Measurements from ENCODE around the gene CARMIL1.

CARMIL1 gene

GRCh38 chr6:25419879-25420278 is 140.7 kb downstream of the CARMIL1 start:
- no peak for DNase-seq
- H3K9me3 ChIP-seq, result no peaks in the 10 kb centered on the region; the same call in 1 of the 2 replicates
- H3K27me3 ChIP-seq, result no peaks in the 10 kb centered on the region
- no peaks in the 10 kb centered on the region for H3K36me3 ChIP-seq
- TF ChIP-seq, protein P1, sequence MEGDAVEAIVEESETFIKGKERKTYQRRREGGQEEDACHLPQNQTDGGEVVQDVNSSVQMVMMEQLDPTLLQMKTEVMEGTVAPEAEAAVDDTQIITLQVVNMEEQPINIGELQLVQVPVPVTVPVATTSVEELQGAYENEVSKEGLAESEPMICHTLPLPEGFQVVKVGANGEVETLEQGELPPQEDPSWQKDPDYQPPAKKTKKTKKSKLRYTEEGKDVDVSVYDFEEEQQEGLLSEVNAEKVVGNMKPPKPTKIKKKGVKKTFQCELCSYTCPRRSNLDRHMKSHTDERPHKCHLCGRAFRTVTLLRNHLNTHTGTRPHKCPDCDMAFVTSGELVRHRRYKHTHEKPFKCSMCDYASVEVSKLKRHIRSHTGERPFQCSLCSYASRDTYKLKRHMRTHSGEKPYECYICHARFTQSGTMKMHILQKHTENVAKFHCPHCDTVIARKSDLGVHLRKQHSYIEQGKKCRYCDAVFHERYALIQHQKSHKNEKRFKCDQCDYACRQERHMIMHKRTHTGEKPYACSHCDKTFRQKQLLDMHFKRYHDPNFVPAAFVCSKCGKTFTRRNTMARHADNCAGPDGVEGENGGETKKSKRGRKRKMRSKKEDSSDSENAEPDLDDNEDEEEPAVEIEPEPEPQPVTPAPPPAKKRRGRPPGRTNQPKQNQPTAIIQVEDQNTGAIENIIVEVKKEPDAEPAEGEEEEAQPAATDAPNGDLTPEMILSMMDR (IDR thresholded peaks at IDR 0.05; ENCODE audit: low read depth, low read length), result no peak
- H3K4me1 ChIP-seq, result peaks cover 21% of the 10 kb centered on the region
- no peak overlapping the region for H3K4me3 ChIP-seq (ENCODE audit: low read depth, low read length)

GRCh38 chr6:25423358-25423757 is 144.2 kb downstream of the CARMIL1 start:
- no peak for DNase-seq
- H3K4me3 ChIP-seq (ENCODE audit: low read depth, low read length), result no peak overlapping the region
- no peaks in the 10 kb centered on the region for H3K27me3 ChIP-seq
- no peaks in the 10 kb centered on the region for H3K4me1 ChIP-seq
- no peaks in the 10 kb centered on the region; the same call in 1 of the 2 replicates for H3K9me3 ChIP-seq
- TF ChIP-seq, protein P1 (IDR thresholded peaks at IDR 0.05; ENCODE audit: low read depth, low read length), result no peak
- no peaks in the 10 kb centered on the region for H3K36me3 ChIP-seq

- DNase-seq, result no peak
- H3K4me1 ChIP-seq, result no peaks in the 10 kb centered on the region
- no peaks in the 10 kb centered on the region for H3K36me3 ChIP-seq
- no peak overlapping the region for H3K4me3 ChIP-seq (ENCODE audit: low read depth, low read length)
- no peaks in the 10 kb centered on the region for H3K27me3 ChIP-seq
- TF ChIP-seq, protein P1 (IDR thresholded peaks at IDR 0.05; ENCODE audit: low read depth, low read length), result no peak
- H3K9me3 ChIP-seq, result no peaks in the 10 kb centered on the region; the same call in 1 of the 2 replicates
Measured at GRCh38 chr6:25424303-25424702, 145.1 kb downstream of the CARMIL1 start.

DNA sequence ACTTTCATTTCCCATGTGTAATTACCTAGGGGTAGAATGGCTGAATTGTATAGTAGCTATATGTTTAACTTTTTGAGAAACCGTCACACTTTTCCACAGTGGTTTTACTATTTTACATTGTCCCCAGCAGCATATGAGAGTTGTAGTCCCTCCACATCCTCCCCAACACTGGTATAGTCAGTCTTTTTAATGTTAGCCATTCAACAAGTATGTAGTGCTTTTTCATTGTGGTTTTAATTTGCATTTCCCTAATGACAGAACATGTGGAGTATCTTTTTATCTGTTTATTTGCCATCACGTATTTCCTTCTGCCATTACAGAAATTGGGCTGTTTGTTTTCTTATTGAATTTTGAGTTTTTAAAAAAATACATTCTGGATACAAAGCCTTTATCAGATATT is 148.4 kb downstream of the CARMIL1 start:
- H3K4me3 ChIP-seq (ENCODE audit: low read depth, low read length), result no peak overlapping the region
- no peaks in the 10 kb centered on the region for H3K4me1 ChIP-seq
- H3K27me3 ChIP-seq, result no peaks in the 10 kb centered on the region
- TF ChIP-seq, protein P1 (IDR thresholded peaks at IDR 0.05; ENCODE audit: low read depth, low read length), result no peak
- no peaks in the 10 kb centered on the region for H3K9me3 ChIP-seq
- DNase-seq, result no peak
- no peaks in the 10 kb centered on the region for H3K36me3 ChIP-seq

DNA sequence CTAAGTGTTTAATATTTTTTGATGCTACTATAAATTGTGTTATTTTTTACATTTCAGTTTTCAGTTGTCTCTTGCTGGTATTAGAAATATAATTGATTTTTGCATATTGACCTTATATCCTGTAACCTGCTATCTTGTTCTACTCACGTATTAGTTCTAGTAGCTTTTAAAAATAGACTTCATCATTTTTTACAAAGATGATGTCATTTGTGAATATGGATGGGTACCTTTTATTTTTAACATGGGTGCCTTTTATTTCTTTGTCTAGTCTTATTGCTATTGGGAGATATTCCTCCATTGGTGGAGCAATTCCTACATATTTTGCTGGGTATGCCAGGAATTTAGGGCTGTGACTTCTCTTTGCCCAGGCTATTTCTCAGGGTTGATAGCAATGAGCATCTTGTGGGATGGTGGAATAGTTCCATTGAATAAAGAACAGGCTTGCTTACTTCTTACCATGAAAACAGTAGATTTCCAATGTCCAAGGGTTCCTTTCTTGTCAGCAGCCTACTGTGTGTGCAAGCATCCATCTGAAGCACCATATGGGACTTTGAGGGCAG is 149.7 kb downstream of the CARMIL1 start:
- DNase-seq, result no peak

More for the DNA sequence above, 149.7 kb downstream of the CARMIL1 start:
- Histone ChIP-seq H3K4me3 (ENCODE audit: low read depth, low read length) (no peak overlapping the region), H3K9me3 (no peaks in the 10 kb centered on the region), H3K36me3 (no peaks in the 10 kb centered on the region), H3K4me1 (no peaks in the 10 kb centered on the region), H3K27me3 (no peaks in the 10 kb centered on the region)
- TF ChIP-seq, protein P1 (IDR thresholded peaks at IDR 0.05; ENCODE audit: low read depth, low read length), result no peak

All from BE2C (cell line).